Keratinocyte (primary cell): ENCODE results near the gene NOB1. TPM values are rescaled to one million over a fixed set of nuclear protein-coding genes. Genes with fewer than 3 reads are reported as not detected.

Source experiments
- DNase-seq: peaks from one replicate; pipeline ENCODE4 v3.0.0-alpha.2; 2011; ENCODE audit warnings: low read depth, missing footprints, low spot score
- FAIRE-seq: peaks from 2 replicates; lab custom pipeline; 2011; peaks lifted over from hg19 to GRCh38; lab: Jason Lieb, UNC
- H2AFZ ChIP-seq: 2 replicates; pipeline ENCODE4 v1.6.0; 2012; ENCODE audit warnings: low read length, control low read depth, inconsistent platforms; ENCODE audit not compliant: control insufficient read depth
- H3K27ac ChIP-seq: 2 replicates; pipeline ENCODE4 v1.5.1; 2011; ENCODE audit warnings: low read length; ENCODE audit not compliant: control insufficient read depth, insufficient read depth
- H3K27me3 ChIP-seq: 3 replicates; pipeline ENCODE4 v1.6.0; 2011; ENCODE audit warnings: low read length; ENCODE audit not compliant: control insufficient read depth, insufficient read depth; ENCODE audit errors: extremely low read depth
- H3K36me3 ChIP-seq, 2 experiments: 2 replicates in 1 of 2; 3 replicates in 1 of 2; pipeline ENCODE4 v1.5.1; 2011; ENCODE audit warnings: low read length in 2 of 2, mild to moderate bottlenecking in 1 of 2; ENCODE audit not compliant: control insufficient read depth in 2 of 2, insufficient read depth in 2 of 2; ENCODE audit errors: extremely low read depth in 1 of 2
- H3K4me1 ChIP-seq: 3 replicates; pipeline ENCODE4 v1.5.1; 2011; ENCODE audit warnings: low read length; ENCODE audit not compliant: control insufficient read depth, insufficient read depth; ENCODE audit errors: extremely low read depth
- H3K4me2 ChIP-seq: 3 replicates; pipeline ENCODE4 v1.6.0; 2011; ENCODE audit warnings: low read depth, low read length; ENCODE audit not compliant: control insufficient read depth, insufficient read depth; ENCODE audit errors: extremely low read depth
- H3K4me3 ChIP-seq, 3 experiments: fragments of 200-600 bp in 1 of 3; sonication (generic) in 1 of 3; 2 replicates in 2 of 3; 3 replicates in 1 of 3; pipeline ENCODE4 v1.5.1; 2011 to 2016; ENCODE audit warnings: low read length in 3 of 3, mild to moderate bottlenecking in 3 of 3, control low read depth in 2 of 3, inconsistent platforms in 1 of 3, low read depth in 1 of 3, mixed read lengths in 1 of 3, mixed run types in 1 of 3, moderate library complexity in 1 of 3; ENCODE audit not compliant: control insufficient read depth in 2 of 3, insufficient read depth in 2 of 3; ENCODE audit errors: extremely low read depth in 1 of 3
- H3K79me2 ChIP-seq: 2 replicates; pipeline ENCODE4 v1.6.0; 2012; ENCODE audit warnings: low read length; ENCODE audit not compliant: control insufficient read depth, insufficient read depth
- H3K9ac ChIP-seq: 3 replicates; pipeline ENCODE4 v1.6.0; 2011; ENCODE audit warnings: low read length; ENCODE audit not compliant: control insufficient read depth, insufficient read depth; ENCODE audit errors: extremely low read depth
- H3K9me1 ChIP-seq: 3 replicates; pipeline ENCODE4 v1.6.0; 2011; ENCODE audit warnings: low read length; ENCODE audit not compliant: control insufficient read depth, insufficient read depth; ENCODE audit errors: extremely low read depth
- H3K9me3 ChIP-seq: 2 replicates; pipeline ENCODE4 v1.5.1; 2012; ENCODE audit warnings: low read depth, low read length; ENCODE audit not compliant: control insufficient read depth
- H4K20me1 ChIP-seq: 3 replicates; pipeline ENCODE4 v1.6.0; 2011; ENCODE audit warnings: low read length; ENCODE audit not compliant: control insufficient read depth, insufficient read depth; ENCODE audit errors: extremely low read depth
- EZH2 ChIP-seq: IDR thresholded peaks from one replicate; pipeline ENCODE4 v1.6.1; 2012; ENCODE audit warnings: inconsistent platforms, mild to moderate bottlenecking, low read length, moderate library complexity
- dilution Hi-C: fragments of 300-500 bp; cut with MboI; formaldehyde crosslinking; loops from one replicate; pipeline ENCODE4 v1.7.0; 2020; ENCODE audit warnings: low sequenced_read_pairs; ENCODE audit not compliant: extremely low pct_ligation_motif_present
- polyA plus RNA-seq, 5 experiments: library from polyadenylated mRNA; depleted of rRNA in 3 of 5; stranded (reverse) in 3 of 5; stranded (forward) in 1 of 5; unstranded in 1 of 5; fragments of >200 nt; gene quantifications; 1 replicate in 1 of 5; 2 replicates in 3 of 5; 3 replicates in 1 of 5; pipeline versions ENCODE4 v1.2.1 to v1.2.3, GENCODE V29; 2011 to 2012; ENCODE audit warnings: missing spikeins in 2 of 5, low read depth in 1 of 5, low replicate concordance in 1 of 5
- TF ChIP-seq, protein P1 (sequence below), 3 experiments: IDR thresholded peaks in 1 of 3; conservative IDR thresholded peaks in 1 of 3; optimal IDR thresholded peaks in 1 of 3; 2 replicates in 2 of 3; 3 replicates in 1 of 3; pipeline versions ENCODE3 to v1.5.1; 2011; ENCODE audit warnings: low read length in 3 of 3, mild to moderate bottlenecking in 3 of 3, moderate library complexity in 2 of 3, control low read depth in 1 of 3, inconsistent platforms in 1 of 3; ENCODE audit not compliant: insufficient read depth in 2 of 3; ENCODE audit errors: extremely low read depth in 1 of 3

The NOB1 gene
- polyA plus RNA-seq, 1 donor (not counting 4 experiments of a cell fraction or from before 2014, with no cell fraction given) = 63.0 TPM

DNA sequence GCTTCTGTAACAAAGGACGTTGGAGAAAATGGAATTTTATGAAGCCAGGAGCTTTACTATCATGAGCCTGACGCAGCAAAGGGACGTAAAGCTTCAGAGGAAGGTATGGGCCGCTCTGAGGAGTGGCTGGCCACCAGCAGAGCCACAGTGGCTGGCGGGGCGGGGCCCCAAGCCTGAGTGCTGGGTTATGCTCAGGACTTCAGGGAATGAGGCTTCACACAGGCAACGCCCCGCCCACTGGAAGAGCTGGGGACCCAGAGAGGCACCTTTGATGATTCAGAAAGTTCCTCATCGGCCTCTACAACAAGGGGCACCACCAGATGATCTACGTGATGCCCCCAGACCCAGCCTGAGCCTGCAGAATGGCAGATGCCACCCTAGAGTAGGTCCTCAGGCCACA is 8.8 kb downstream of the NOB1 start:
- Histone ChIP-seq H3K4me3 (no peak overlapping the region), H3K27ac (no peak overlapping the region), H3K9me3 (no peaks in the 10 kb centered on the region), H3K79me2 (peaks cover 41% of the 10 kb centered on the region), H3K27me3 (no peaks in the 10 kb centered on the region), H3K4me1 (peaks cover 13% of the 10 kb centered on the region), H3K9ac (no peak overlapping the region), H4K20me1 (peaks cover 4% of the 10 kb centered on the region), H3K4me2 (no peak overlapping the region), H3K36me3 (peaks cover 55 to 73% of the 10 kb centered on the region in 2 experiments), H2AFZ (no peak overlapping the region), H3K9me1 (no peaks in the 10 kb centered on the region)
- DNase-seq = no peak
- TF ChIP-seq, protein P1, sequence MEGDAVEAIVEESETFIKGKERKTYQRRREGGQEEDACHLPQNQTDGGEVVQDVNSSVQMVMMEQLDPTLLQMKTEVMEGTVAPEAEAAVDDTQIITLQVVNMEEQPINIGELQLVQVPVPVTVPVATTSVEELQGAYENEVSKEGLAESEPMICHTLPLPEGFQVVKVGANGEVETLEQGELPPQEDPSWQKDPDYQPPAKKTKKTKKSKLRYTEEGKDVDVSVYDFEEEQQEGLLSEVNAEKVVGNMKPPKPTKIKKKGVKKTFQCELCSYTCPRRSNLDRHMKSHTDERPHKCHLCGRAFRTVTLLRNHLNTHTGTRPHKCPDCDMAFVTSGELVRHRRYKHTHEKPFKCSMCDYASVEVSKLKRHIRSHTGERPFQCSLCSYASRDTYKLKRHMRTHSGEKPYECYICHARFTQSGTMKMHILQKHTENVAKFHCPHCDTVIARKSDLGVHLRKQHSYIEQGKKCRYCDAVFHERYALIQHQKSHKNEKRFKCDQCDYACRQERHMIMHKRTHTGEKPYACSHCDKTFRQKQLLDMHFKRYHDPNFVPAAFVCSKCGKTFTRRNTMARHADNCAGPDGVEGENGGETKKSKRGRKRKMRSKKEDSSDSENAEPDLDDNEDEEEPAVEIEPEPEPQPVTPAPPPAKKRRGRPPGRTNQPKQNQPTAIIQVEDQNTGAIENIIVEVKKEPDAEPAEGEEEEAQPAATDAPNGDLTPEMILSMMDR (optimal IDR thresholded peaks at IDR 0.05 in 1 of 3, IDR thresholded peaks at IDR 0.05 in 1 of 3, conservative IDR thresholded peaks at IDR 0.05 in 1 of 3; ENCODE audit: extremely low read depth in 1 of 3, insufficient read depth in 2 of 3, low read length in 3 of 3) = no peak
- dilution Hi-C loops = no loop called here
- no peak for FAIRE-seq

- dilution Hi-C loops = no loop called here
- Histone ChIP-seq H3K36me3 (peaks cover 53 to 69% of the 10 kb centered on the region in 2 experiments), H3K27ac (no peak overlapping the region), H3K9me3 (no peaks in the 10 kb centered on the region), H3K4me3 (no peak overlapping the region), H4K20me1 (peaks cover 4% of the 10 kb centered on the region), H3K4me1 (peaks cover 13% of the 10 kb centered on the region), H3K27me3 (no peaks in the 10 kb centered on the region), H3K9me1 (no peaks in the 10 kb centered on the region), H2AFZ (no peak overlapping the region), H3K79me2 (peaks cover 34% of the 10 kb centered on the region), H3K4me2 (no peak overlapping the region), H3K9ac (no peak overlapping the region)
- no peak for DNase-seq
- TF ChIP-seq, protein P1 (optimal IDR thresholded peaks at IDR 0.05 in 1 of 3, IDR thresholded peaks at IDR 0.05 in 1 of 3, conservative IDR thresholded peaks at IDR 0.05 in 1 of 3; ENCODE audit: extremely low read depth in 1 of 3, insufficient read depth in 2 of 3, low read length in 3 of 3) = no peak
- TF ChIP-seq EZH2 = no peak
- no peak for FAIRE-seq
These were observed 9.5 kb downstream of the NOB1 start for GRCh38 chr16:69745232-69745612.
